Bronchial epithelial cell (primary cell): ENCODE measurements around the gene CASP14. TPM values are rescaled to one million over a fixed set of nuclear protein-coding genes. Genes with fewer than 3 reads are reported as not detected.
A peak's percentile ranks its signal among the peaks of the same experiment; 100 is the strongest.

ENCODE experiments used
- DNase-seq: peaks from one replicate; pipeline ENCODE4 v3.0.0-alpha.2; 2010; ENCODE audit warnings: low read depth
- FAIRE-seq: peaks from 2 replicates; lab custom pipeline; 2011; peaks lifted over from hg19 to GRCh38; lab: Jason Lieb, UNC
- H3K27me3 ChIP-seq: 2 replicates; pipeline ENCODE4 v1.5.1; 2011; ENCODE audit warnings: low read length; ENCODE audit not compliant: control insufficient read depth, insufficient read depth
- H3K36me3 ChIP-seq: 2 replicates; pipeline ENCODE4 v1.5.1; 2011; ENCODE audit warnings: low read length; ENCODE audit not compliant: control insufficient read depth, insufficient read depth
- H3K4me3 ChIP-seq: 2 replicates; pipeline ENCODE4 v1.5.1; 2011; ENCODE audit warnings: mild to moderate bottlenecking, low read depth, low read length, control low read depth
- total RNA-seq: library from RNA; depleted of rRNA; stranded (reverse); fragments of >200 nt; gene quantifications from 2 replicates; pipeline ENCODE4 v1.2.1, GENCODE V29; 2014
- TF ChIP-seq, protein P1 (sequence below): IDR thresholded peaks from 2 replicates; pipeline ENCODE4 v1.5.1; 2011; ENCODE audit warnings: mild to moderate bottlenecking, moderate library complexity, low read length, control low read depth, inconsistent platforms; ENCODE audit not compliant: insufficient read depth, severe bottlenecking

The CASP14 gene
- total RNA-seq, 1 donor from 2014 or later: not detected

DNA sequence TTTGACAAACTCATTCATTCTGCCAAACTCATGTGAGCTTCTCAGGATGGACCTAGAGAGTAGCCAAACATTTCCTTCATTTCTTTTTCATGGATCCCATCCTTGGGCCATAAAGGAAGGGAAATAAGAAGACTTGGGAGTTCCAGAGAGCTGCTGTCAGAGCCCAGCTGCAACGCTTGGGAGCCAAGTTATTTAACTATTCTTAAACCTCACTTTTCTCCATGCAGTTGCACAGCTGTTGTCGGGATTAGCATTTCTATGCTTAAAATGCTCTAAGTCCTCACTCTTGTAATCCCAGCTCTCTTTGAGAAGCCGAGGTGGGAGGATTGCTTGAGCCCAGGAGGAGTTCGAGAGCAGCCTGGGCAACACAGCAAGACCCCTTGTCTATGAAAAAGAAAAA lies 11.7 kb upstream of the CASP14 start:
- FAIRE-seq (no peak), DNase-seq (no peak)
- H3K27me3 ChIP-seq: no peaks in the 10 kb centered on the region
- H3K36me3 ChIP-seq: no peaks in the 10 kb centered on the region
- TF ChIP-seq, protein P1, sequence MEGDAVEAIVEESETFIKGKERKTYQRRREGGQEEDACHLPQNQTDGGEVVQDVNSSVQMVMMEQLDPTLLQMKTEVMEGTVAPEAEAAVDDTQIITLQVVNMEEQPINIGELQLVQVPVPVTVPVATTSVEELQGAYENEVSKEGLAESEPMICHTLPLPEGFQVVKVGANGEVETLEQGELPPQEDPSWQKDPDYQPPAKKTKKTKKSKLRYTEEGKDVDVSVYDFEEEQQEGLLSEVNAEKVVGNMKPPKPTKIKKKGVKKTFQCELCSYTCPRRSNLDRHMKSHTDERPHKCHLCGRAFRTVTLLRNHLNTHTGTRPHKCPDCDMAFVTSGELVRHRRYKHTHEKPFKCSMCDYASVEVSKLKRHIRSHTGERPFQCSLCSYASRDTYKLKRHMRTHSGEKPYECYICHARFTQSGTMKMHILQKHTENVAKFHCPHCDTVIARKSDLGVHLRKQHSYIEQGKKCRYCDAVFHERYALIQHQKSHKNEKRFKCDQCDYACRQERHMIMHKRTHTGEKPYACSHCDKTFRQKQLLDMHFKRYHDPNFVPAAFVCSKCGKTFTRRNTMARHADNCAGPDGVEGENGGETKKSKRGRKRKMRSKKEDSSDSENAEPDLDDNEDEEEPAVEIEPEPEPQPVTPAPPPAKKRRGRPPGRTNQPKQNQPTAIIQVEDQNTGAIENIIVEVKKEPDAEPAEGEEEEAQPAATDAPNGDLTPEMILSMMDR: no peak
- no peak overlapping the region for H3K4me3 ChIP-seq

DNA sequence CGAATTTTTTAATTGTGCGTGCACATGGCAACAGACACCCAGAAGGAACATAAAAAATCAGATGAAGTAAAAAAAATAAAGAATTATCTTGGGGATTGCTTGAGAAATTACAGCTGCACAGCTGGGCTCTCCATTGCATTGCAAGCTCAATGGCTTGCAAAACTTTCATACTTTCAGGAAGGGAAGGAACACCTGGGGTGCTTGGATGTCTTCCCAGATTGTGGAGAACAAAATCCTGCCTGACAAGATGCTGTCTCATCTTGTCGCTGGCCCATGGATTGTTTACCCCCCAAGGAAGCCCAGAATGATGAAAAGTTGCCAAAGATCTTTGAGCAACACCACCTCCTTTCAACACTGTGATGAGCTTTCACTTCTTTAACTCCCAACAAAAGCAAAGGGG lies 11.0 kb upstream of the CASP14 start:
- FAIRE-seq (no peak), DNase-seq (peak; percentile 36)
- TF ChIP-seq, protein P1: no peak
- Histone ChIP-seq H3K36me3 (no peaks in the 10 kb centered on the region), H3K27me3 (no peaks in the 10 kb centered on the region), H3K4me3 (no peak overlapping the region)

DNA sequence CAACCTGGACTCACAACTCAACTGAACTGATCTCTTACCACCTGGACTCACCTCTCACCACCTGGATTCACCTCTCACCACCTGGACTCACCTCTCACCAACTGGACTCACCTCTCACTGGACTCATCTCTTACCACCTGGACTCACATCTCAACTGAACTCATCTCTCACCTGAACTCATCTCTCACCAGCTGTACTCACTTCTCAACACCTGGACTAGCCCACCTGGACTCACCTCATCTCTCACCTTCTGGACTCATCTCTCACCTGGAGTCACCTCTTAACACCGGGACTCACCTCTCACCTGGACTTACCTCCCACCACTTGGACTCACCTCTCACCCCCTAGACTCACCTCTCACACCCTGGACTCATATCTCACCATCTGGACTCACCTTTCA lies 7.3 kb upstream of the CASP14 start:
- DNase-seq (no peak), FAIRE-seq (no peak)
- no peaks in the 10 kb centered on the region for H3K27me3 ChIP-seq
- TF ChIP-seq, protein P1: no peak
- H3K4me3 ChIP-seq: no peak overlapping the region
- H3K36me3 ChIP-seq: no peaks in the 10 kb centered on the region

DNA sequence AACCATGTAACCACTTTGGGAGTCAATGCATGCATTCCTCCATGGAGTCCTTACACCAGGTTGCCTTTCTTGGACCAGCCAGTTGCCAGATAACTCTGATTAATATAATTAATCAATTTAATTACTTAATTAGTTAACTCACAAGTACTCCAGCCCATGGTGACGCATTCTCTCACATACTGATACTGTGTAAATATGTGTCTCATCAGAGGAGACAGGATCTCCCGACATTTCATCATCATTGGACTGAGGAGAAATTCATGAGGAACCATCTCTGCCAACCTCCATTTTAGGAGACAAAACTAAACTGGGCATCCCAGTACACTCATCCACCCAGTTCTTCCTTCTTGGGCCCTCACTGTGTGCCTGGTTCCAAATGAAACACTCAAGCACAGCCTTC lies 6.5 kb upstream of the CASP14 start:
- DNase-seq: no peak
- Histone ChIP-seq H3K4me3 (no peak overlapping the region), H3K36me3 (no peaks in the 10 kb centered on the region), H3K27me3 (no peaks in the 10 kb centered on the region)
- TF ChIP-seq, protein P1: no peak
- FAIRE-seq: no peak

DNA sequence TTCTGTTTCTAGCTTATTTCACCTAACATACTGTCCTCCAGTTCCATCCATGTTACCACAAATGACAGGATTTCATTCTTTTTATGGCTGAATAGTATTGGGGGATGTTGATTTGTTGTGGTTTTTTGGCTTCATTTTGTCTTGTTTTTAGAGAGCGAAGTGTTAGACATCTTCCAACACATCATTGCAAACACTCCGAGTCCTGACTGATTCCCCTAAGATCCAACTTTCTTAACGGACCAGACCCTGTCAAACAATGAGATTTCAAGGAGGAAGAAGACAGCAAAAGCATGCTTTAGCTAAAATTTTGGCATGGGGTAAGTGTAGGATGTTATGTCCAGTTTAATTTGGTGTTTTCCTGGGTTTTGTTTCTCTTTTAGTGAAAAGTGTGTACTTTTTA lies 3.8 kb upstream of the CASP14 start:
- H3K4me3 ChIP-seq: no peak overlapping the region
- H3K36me3 ChIP-seq: no peaks in the 10 kb centered on the region
- H3K27me3 ChIP-seq: no peaks in the 10 kb centered on the region
- TF ChIP-seq, protein P1: no peak
- DNase-seq: no peak
- FAIRE-seq: no peak

DNA sequence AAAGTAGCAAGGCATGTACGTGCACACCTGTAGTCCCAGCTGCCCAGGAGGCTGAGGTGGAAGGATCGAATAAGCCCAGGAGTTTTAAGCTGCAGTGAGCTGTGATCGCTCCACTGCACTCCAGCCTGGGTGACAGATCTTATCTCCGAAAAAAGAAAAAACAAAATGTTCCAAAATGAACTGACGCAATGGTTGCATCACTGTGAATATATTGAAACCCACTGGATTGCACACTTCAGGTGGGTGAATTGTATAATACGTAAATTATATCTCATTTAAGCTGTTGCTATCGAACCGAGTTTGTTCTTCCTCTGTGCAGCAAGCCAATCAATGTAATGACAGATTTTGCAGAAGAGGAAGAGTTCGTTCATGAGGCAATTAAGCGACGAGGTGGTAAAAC lies 1.6 kb upstream of the CASP14 start:
- FAIRE-seq (no peak), DNase-seq (no peak)
- Histone ChIP-seq H3K36me3 (no peaks in the 10 kb centered on the region), H3K27me3 (no peaks in the 10 kb centered on the region), H3K4me3 (no peak overlapping the region)
- TF ChIP-seq, protein P1: no peak
